GM04503 (cell line): ENCODE data around the gene RUNX2.

Experiments
- DNase-seq: peaks from one replicate; pipeline ENCODE4 v3.0.0-alpha.2; 2012; ENCODE audit warnings: low read depth

Gene RUNX2

DNA sequence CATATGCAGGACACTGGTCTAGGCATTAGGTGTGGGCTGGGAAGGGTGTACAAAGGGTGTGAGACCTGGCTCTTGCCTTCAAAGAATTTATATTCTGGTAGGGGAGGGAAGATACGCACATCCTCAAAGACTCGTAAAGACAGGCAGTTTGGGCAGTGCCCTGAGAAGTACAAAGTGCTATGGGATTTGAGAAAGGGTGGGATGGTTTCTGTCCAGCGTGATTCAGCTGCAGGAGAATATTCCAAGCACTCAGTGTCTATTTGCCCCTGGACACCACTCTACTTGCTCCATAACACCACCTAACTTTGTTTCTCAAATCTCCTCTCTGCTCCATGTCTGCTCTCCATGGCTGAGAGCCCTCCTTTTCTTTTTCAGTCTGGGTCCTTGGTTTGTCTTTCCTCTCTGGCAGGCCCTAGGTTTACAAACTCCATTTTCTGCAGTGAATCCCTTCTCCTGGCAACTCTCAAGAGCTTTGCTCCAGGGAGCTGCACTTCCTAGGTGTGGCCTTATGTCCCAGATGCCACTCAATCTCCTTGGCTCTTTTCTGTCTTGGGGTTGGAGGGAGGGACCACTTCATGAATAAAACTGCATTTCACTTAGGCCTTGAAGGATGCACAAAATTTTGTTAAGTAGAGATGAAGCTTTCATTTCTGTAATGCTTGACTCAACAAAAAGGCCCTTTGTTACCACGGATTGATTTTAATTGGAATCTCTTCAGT is 377.2 kb downstream of the RUNX2 start:
- no peak for DNase-seq

- DNase-seq = no peak
These were observed 378.2 kb downstream of the RUNX2 start for GRCh38 chr6:45706319-45706718.

- no peak for DNase-seq
These were observed 379.0 kb downstream of the RUNX2 start for GRCh38 chr6:45707176-45707575.

GRCh38 chr6:45709781-45710220 is 381.7 kb downstream of the RUNX2 start:
- no peak for DNase-seq

- no peak for DNase-seq
These were observed 382.2 kb downstream of the RUNX2 start for GRCh38 chr6:45710304-45710821.

DNA sequence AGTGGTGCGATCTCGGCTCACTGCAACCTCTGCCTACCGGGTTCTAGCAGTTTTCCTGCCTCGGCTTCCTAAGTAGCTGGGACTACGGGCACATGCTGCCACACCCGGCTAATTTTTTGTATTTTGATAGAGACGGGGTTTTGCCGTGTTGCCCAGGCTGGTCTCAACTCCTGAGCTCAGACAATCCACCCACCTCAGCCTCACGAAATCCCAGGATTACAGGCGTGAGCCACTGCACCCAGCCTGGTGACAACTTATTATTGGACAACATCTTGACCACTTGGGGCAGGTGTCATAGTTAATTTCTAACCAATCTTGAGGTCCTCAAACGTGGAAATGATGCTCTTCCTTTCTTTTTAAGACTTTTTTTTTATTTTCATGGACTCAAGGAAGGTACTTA is 383.9 kb downstream of the RUNX2 start:
- no peak for DNase-seq

DNA sequence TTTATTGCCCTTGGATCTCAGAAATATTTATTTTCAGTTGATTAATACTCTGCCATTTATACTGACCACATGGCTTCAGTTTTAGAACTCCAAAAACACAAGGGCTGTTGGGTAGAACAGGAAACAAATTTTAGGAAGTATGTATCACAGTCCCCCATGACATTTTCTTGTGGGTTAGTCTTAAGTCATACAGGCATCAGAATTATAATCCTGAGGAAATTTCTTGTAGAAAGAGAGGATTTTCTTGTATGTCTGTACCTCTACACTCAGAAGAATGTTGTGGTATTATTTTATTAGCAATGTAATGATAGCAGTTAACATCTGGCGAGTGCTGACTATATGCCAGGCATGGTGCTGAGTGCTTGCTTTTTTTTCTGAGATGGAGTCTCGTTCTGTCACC is 384.7 kb downstream of the RUNX2 start:
- DNase-seq = no peak
